Kidney (tissue), 14 donors: ENCODE data around the gene KLC3. TPM values are rescaled to one million over a fixed set of nuclear protein-coding genes. Genes with fewer than 3 reads are reported as not detected.
"Not testable (repeated sequence)": the region's sequence is repeated elsewhere in the genome, so short reads cannot be mapped to it uniquely, and the experiment has no call there.

Experiments
- DNase-seq, 5 donors: peaks; one replicate each; pipeline ENCODE4 v3.0.0-alpha.2; 2013 to 2020
- FAIRE-seq: peaks from 2 replicates; lab custom pipeline; 2012; peaks lifted over from hg19 to GRCh38; lab: Jason Lieb, UNC
- H3K27ac ChIP-seq, 2 donors: one replicate each; pipeline ENCODE4 v1.7.0; 2013; ENCODE audit warnings: low read depth in 2 of 2, low read length in 2 of 2, inconsistent platforms in 1 of 2
- H3K27me3 ChIP-seq: one replicate; pipeline ENCODE4 v1.7.1; 2013; ENCODE audit warnings: low read length, inconsistent platforms; ENCODE audit not compliant: control insufficient read depth, insufficient read depth
- H3K36me3 ChIP-seq, 3 donors: one replicate each; pipeline versions ENCODE4 v1.7.0 to v1.7.1; 2013; ENCODE audit warnings: low read length in 3 of 3, control low read depth in 1 of 3, inconsistent platforms in 1 of 3; ENCODE audit not compliant: insufficient read depth in 3 of 3, control insufficient read depth in 2 of 3
- H3K4me1 ChIP-seq, 3 donors: one replicate each; pipeline versions ENCODE4 v1.7.0 to v1.7.1; 2013; ENCODE audit warnings: low read length in 3 of 3, inconsistent platforms in 1 of 3, low read depth in 1 of 3; ENCODE audit not compliant: control insufficient read depth in 2 of 3, insufficient read depth in 2 of 3
- H3K4me3 ChIP-seq, 3 donors: one replicate each; pipeline versions ENCODE4 v1.7.0 to v1.8.1; 2013; ENCODE audit warnings: low read length in 3 of 3, control low read depth in 1 of 3, inconsistent platforms in 1 of 3
- H3K9ac ChIP-seq, 3 donors: one replicate each; pipeline versions ENCODE4 v1.7.0 to v1.7.1; 2013; ENCODE audit warnings: low read length in 3 of 3, control low read depth in 1 of 3, inconsistent platforms in 1 of 3
- H3K9me3 ChIP-seq, 3 donors: one replicate each; pipeline versions ENCODE4 v1.7.0 to v1.7.1; 2013; ENCODE audit warnings: low read length in 3 of 3, control low read depth in 1 of 3, inconsistent platforms in 1 of 3; ENCODE audit not compliant: control insufficient read depth in 2 of 3, insufficient read depth in 1 of 3
- CTCF ChIP-seq: IDR thresholded peaks from 3 replicates; pipeline ENCODE4 v1.5.1; 2012; ENCODE audit warnings: mild to moderate bottlenecking, moderate library complexity, borderline replicate concordance; ENCODE audit not compliant: insufficient read depth; ENCODE audit errors: extremely low read depth
- intact Hi-C: fragments of 100-400 bp; cut with DNase I; formaldehyde crosslinking; loops from one replicate; pipeline ENCODE4 v1.11.1; 2022
- polyA plus RNA-seq: library from polyadenylated mRNA; stranded (reverse); fragments of 350-450 nt; fragmentation: Illumina TruSeq; extraction: RNeasy Lipid Tissue Mini Kit (QIAGEN cat#74804); gene quantifications from one replicate; pipeline ENCODE4 v1.2.3, GENCODE V29; 2014; ENCODE audit warnings: low read depth, low replicate concordance; ENCODE audit not compliant: insufficient read depth
- total RNA-seq: library from RNA; stranded (reverse); fragmentation: NEBNext Ultra II Directional; extraction: Animal tissue kit (Norgen Biotek cat#: 25700); gene quantifications from one replicate; pipeline ENCODE4 v1.2.1, GENCODE V29; 2021
- donor health status: control.
- donor health status: control.
- donor health status: control.
- donor health status: control.
- donor health status: control.
- donor health status: DM: yes; HTN: yes; CAD: no.
- donor health status: Normal renal cell carcinoma (clear cell type).

KLC3 gene
- total and polyA plus RNA-seq, 2 donors from 2014 or later = 3.3 to 4.5 TPM

DNA sequence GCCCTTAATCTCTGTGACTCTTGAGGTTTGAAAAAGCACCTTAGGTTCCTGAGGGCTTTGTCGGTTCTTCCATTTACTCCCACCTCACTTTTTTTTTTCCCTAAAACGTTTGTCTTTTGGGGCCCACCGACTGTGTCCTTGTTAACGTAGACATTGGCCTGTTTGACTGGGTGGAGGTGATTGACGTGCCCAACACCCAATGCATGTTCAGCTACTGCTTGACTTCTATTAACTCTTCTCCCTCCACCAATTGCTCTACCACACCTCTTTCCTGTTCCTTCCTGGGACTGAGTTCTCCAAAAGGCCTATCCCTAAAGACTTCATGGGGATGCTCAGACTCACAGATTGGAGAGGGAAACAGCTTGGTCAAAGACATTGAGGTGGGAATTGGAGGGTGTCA, 35.1 kb upstream of the KLC3 start:
- DNase-seq = no peak
- H3K4me3 ChIP-seq = no peak overlapping the region
- H3K27me3 ChIP-seq = no peaks in the 10 kb centered on the region
- no peak for FAIRE-seq
- TF ChIP-seq CTCF = no peak
- no peaks in the 10 kb centered on the region for H3K9me3 ChIP-seq
- no peak overlapping the region for H3K27ac ChIP-seq
- H3K36me3 ChIP-seq = no peaks in the 10 kb centered on the region
- H3K4me1 ChIP-seq = no peaks in the 10 kb centered on the region
- intact Hi-C loops = no loop called here
- no peak overlapping the region for H3K9ac ChIP-seq

DNA sequence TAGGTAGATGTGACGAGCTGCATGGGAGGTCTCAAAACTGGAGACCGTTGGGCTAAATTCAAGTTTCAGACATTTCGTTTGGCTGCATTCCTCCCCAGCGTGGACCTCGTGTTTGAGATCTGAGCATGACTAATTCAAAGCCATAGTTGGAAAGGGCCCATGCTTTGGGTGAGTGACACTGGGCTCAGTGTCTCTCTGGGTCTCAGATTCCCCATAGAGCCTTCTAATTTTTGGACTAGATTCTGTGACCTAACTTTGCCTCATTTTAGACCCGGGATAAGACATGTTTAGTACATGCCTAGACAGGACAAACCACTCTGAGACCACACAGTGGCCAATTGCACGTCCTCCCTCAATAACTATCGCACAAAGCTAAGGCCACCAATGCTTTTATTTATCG, 34.5 kb upstream of the KLC3 start:
- no peak overlapping the region for H3K9ac ChIP-seq
- FAIRE-seq (no peak), DNase-seq (no peak)
- no peaks in the 10 kb centered on the region for H3K4me1 ChIP-seq
- no peaks in the 10 kb centered on the region for H3K36me3 ChIP-seq
- H3K27ac ChIP-seq = no peak overlapping the region
- no peaks in the 10 kb centered on the region for H3K27me3 ChIP-seq
- H3K9me3 ChIP-seq = no peaks in the 10 kb centered on the region
- no peak overlapping the region for H3K4me3 ChIP-seq
- intact Hi-C loops = no loop called here
- no peak for TF ChIP-seq CTCF

GRCh38 chr19:45306518-45307027, 34.0 kb upstream of the KLC3 start:
- Histone ChIP-seq H3K9me3 (no peaks in the 10 kb centered on the region), H3K27ac (no peak overlapping the region), H3K9ac (no peak overlapping the region), H3K27me3 (no peaks in the 10 kb centered on the region), H3K4me1 (no peaks in the 10 kb centered on the region), H3K4me3 (no peak overlapping the region), H3K36me3 (no peaks in the 10 kb centered on the region)
- no peak for FAIRE-seq
- intact Hi-C loops = no loop called here
- TF ChIP-seq CTCF = no peak
- peak in 4 of 5 donors; percentile 42 to 72 (median 65) for DNase-seq

- no peak for TF ChIP-seq CTCF
Measured at GRCh38 chr19:45307361-45307760, 33.2 kb upstream of the KLC3 start.

GRCh38 chr19:45309322-45309721, 31.2 kb upstream of the KLC3 start:
- H3K27ac ChIP-seq, H3K27me3 ChIP-seq, DNase-seq, H3K36me3 ChIP-seq, FAIRE-seq, H3K9ac ChIP-seq, intact Hi-C loops, H3K9me3 ChIP-seq, H3K4me1 ChIP-seq, H3K4me3 ChIP-seq: not testable (repeated sequence)

More at GRCh38 chr19:45307361-45307760, 33.2 kb upstream of the KLC3 start:
- no peaks in the 10 kb centered on the region for H3K9me3 ChIP-seq
- no peaks in the 10 kb centered on the region for H3K27me3 ChIP-seq
- H3K4me1 ChIP-seq = no peaks in the 10 kb centered on the region
- DNase-seq (no peak), FAIRE-seq (no peak)
- no peak overlapping the region for H3K4me3 ChIP-seq
- intact Hi-C loops = no loop called here
- H3K36me3 ChIP-seq = no peaks in the 10 kb centered on the region
- H3K27ac ChIP-seq = no peak overlapping the region
- no peak overlapping the region for H3K9ac ChIP-seq
